Endodermal cell (in vitro differentiated cells): ENCODE measurements around the gene SNRPA1. TPM values are rescaled to one million over a fixed set of nuclear protein-coding genes. Genes with fewer than 3 reads are reported as not detected.
A peak's percentile ranks its signal among the peaks of the same experiment; 100 is the strongest.

Experiments used
- DNase-seq: peaks from one replicate; pipeline ENCODE4 v3.0.0-alpha.2; 2017
- H3K27ac ChIP-seq: 2 replicates; pipeline ENCODE4 v1.5.1; 2013; ENCODE audit warnings: mild to moderate bottlenecking, low read depth, low read length, moderate library complexity
- H3K27me3 ChIP-seq: 2 replicates; pipeline ENCODE4 v1.6.1; 2013; ENCODE audit warnings: mild to moderate bottlenecking, low read length, moderate library complexity; ENCODE audit not compliant: insufficient read depth, control insufficient read depth, poor library complexity, severe bottlenecking
- H3K36me3 ChIP-seq: 2 replicates; pipeline ENCODE4 v1.7.0; 2013; ENCODE audit warnings: mild to moderate bottlenecking, low read length, moderate library complexity; ENCODE audit not compliant: control insufficient read depth, insufficient read depth
- H3K4me1 ChIP-seq: one replicate; pipeline ENCODE4 v1.7.0; 2013; ENCODE audit warnings: low read length; ENCODE audit not compliant: control insufficient read depth, insufficient read depth
- H3K4me3 ChIP-seq: 2 replicates; pipeline ENCODE4 v1.5.1; 2013; ENCODE audit warnings: mild to moderate bottlenecking, low read length, moderate library complexity
- H3K9ac ChIP-seq: 2 replicates; pipeline ENCODE4 v1.6.1; 2013; ENCODE audit warnings: mild to moderate bottlenecking, low read length, moderate library complexity; ENCODE audit not compliant: poor library complexity, severe bottlenecking; ENCODE audit errors: extremely low read depth
- H3K9me3 ChIP-seq: 2 replicates; pipeline ENCODE4 v1.6.1; 2013; ENCODE audit warnings: mild to moderate bottlenecking, low read length, moderate library complexity; ENCODE audit not compliant: control insufficient read depth
- H3K27ac Mint-ChIP-seq: 2 replicates; pipeline ENCODE4 v1.8.0; 2020; ENCODE audit warnings: mixed read lengths
- H3K27me3 Mint-ChIP-seq: 2 replicates; pipeline ENCODE4 v1.8.0; 2021; ENCODE audit warnings: mild to moderate bottlenecking, mixed read lengths; ENCODE audit not compliant: insufficient read depth
- H3K36me3 Mint-ChIP-seq: 2 replicates; pipeline ENCODE4 v1.8.0; 2020; ENCODE audit warnings: low read depth, mixed read lengths
- H3K4me1 Mint-ChIP-seq: 2 replicates; pipeline ENCODE4 v1.8.0; 2020; ENCODE audit warnings: mixed read lengths
- H3K4me3 Mint-ChIP-seq: 2 replicates; pipeline ENCODE4 v1.8.0; 2020; ENCODE audit warnings: mild to moderate bottlenecking, moderate library complexity, mixed read lengths
- H3K9me3 Mint-ChIP-seq: 2 replicates; pipeline ENCODE4 v1.8.0; 2020; ENCODE audit warnings: mild to moderate bottlenecking, mixed read lengths
- CTCF ChIP-seq: fragments of 200-600 bp; sonication (generic); conservative IDR thresholded peaks from 2 replicates; pipeline ENCODE4 v1.5.0; 2021; ENCODE audit warnings: antibody characterized with exemption, mild to moderate bottlenecking
- WGBS, 2 experiments: methylation state at CpG; one replicate each; pipeline versions ENCODE4 v1.1.5 to v1.1.7; 2013; ENCODE audit warnings: missing lambda C conversion rate in 2 of 2, mixed read lengths in 1 of 2; ENCODE audit not compliant: insufficient coverage in 1 of 2, insufficient read length in 1 of 2; 5-methylcytosine and 5-hydroxymethylcytosine counted together
- total RNA-seq, 2 donors: library from RNA; stranded (reverse); fragmentation: NEBNext Ultra II Directional in 1 of 2; extraction: Animal tissue kit (Norgen Biotek cat#: 25700) in 1 of 2; gene quantifications; 2 replicates in 1 of 2; 3 replicates in 1 of 2; pipeline ENCODE4 v1.2.1, GENCODE V29; 2021

Gene SNRPA1
- total RNA-seq, 2 donors from 2014 or later = 111 to 140 TPM

- peaks cover 68% of the 10 kb centered on the region for H3K4me1 Mint-ChIP-seq
- H3K4me3 ChIP-seq = no peak overlapping the region
Observed at GRCh38 chr15:101243420-101243819, 51.6 kb downstream of the SNRPA1 start.

GRCh38 chr15:101242999-101243336 lies 52.1 kb downstream of the SNRPA1 start:
- H3K9me3 ChIP-seq = no peaks in the 10 kb centered on the region
- H3K9ac ChIP-seq = no peak overlapping the region
- DNase-seq = peak; percentile 53
- H3K36me3 ChIP-seq = peaks cover 13% of the 10 kb centered on the region
- peak overlapping the region; percentile 24 for H3K4me3 Mint-ChIP-seq
- H3K36me3 Mint-ChIP-seq = peaks cover 1% of the 10 kb centered on the region
- peaks cover 68% of the 10 kb centered on the region for H3K4me1 Mint-ChIP-seq
- peaks cover 18% of the 10 kb centered on the region for H3K4me1 ChIP-seq
- H3K4me3 ChIP-seq = no peak overlapping the region
- TF ChIP-seq CTCF = no peak
- no peaks in the 10 kb centered on the region for H3K27me3 Mint-ChIP-seq
- no peak overlapping the region for H3K27ac ChIP-seq
- peak overlapping the region; percentile 82 for H3K27ac Mint-ChIP-seq
- no peaks in the 10 kb centered on the region for H3K27me3 ChIP-seq
- WGBS, 2 experiments = 62 to 77% methylated on average over 5 to 6 of the region's 6 CpGs
- H3K9me3 Mint-ChIP-seq = no peaks in the 10 kb centered on the region

More at GRCh38 chr15:101243420-101243819, 51.6 kb downstream of the SNRPA1 start:
- peak overlapping the region; percentile 24 for H3K4me3 Mint-ChIP-seq
- 92 to 99% methylated on average over 6 to 9 of the region's 9 CpGs for WGBS, 2 experiments
- no peak for TF ChIP-seq CTCF
- H3K36me3 ChIP-seq = peaks cover 17% of the 10 kb centered on the region
- no peaks in the 10 kb centered on the region for H3K9me3 ChIP-seq
- H3K9ac ChIP-seq = no peak overlapping the region
- H3K36me3 Mint-ChIP-seq = no peaks in the 10 kb centered on the region
- peak overlapping the region; percentile 82 for H3K27ac Mint-ChIP-seq
- H3K27ac ChIP-seq = no peak overlapping the region
- no peaks in the 10 kb centered on the region for H3K27me3 Mint-ChIP-seq
- no peaks in the 10 kb centered on the region for H3K27me3 ChIP-seq
- peak; percentile 35 for DNase-seq
- H3K9me3 Mint-ChIP-seq = no peaks in the 10 kb centered on the region
- H3K4me1 ChIP-seq = peaks cover 18% of the 10 kb centered on the region

GRCh38 chr15:101242160-101242998 lies 52.7 kb downstream of the SNRPA1 start:
- H3K4me1 ChIP-seq = peaks cover 18% of the 10 kb centered on the region
- WGBS, 2 experiments = 92 to 95% methylated on average over 8 to 12 of the region's 12 CpGs
- no peaks in the 10 kb centered on the region for H3K9me3 ChIP-seq
- H3K36me3 ChIP-seq = peaks cover 9% of the 10 kb centered on the region
- H3K36me3 Mint-ChIP-seq = peaks cover 4% of the 10 kb centered on the region
- no peaks in the 10 kb centered on the region for H3K27me3 ChIP-seq
- H3K4me3 ChIP-seq = no peak overlapping the region
- peaks cover 68% of the 10 kb centered on the region for H3K4me1 Mint-ChIP-seq
- no peaks in the 10 kb centered on the region for H3K9me3 Mint-ChIP-seq
- H3K27me3 Mint-ChIP-seq = no peaks in the 10 kb centered on the region
- H3K27ac Mint-ChIP-seq = peak overlapping the region; percentile 82
- peak overlapping the region; percentile 24 for H3K4me3 Mint-ChIP-seq
- H3K27ac ChIP-seq = no peak overlapping the region
- peak overlapping the region; percentile 4 for H3K9ac ChIP-seq
- no peak for TF ChIP-seq CTCF
- peak; percentile 36 for DNase-seq
